Transverse colon (tissue), 4 donors: ENCODE measurements around the gene BMPR1B.

ENCODE experiments used
- CTCF ChIP-seq, 5 experiments: fragments of 200-600 bp in 3 of 5; fragments of 450-650 bp in 2 of 5; sonication (generic) in 3 of 5; IDR thresholded peaks; 1 replicate in 2 of 5; 2 replicates in 3 of 5; pipeline ENCODE4 v1.5.1; 2016 to 2017; ENCODE audit warnings: antibody characterized with exemption in 5 of 5, inconsistent platforms in 3 of 5, mild to moderate bottlenecking in 2 of 5, moderate library complexity in 1 of 5
- POLR2A ChIP-seq: fragments of 450-650 bp; IDR thresholded peaks from one replicate; pipeline ENCODE4 v1.6.1; 2016; ENCODE audit warnings: antibody characterized with exemption, mild to moderate bottlenecking, moderate library complexity
- POLR2AphosphoS5 ChIP-seq, 3 donors: sonication (generic); formaldehyde crosslinking; IDR thresholded peaks; one replicate each; pipeline ENCODE4 v1.6.1; 2016; ENCODE audit warnings: antibody characterized with exemption in 3 of 3

- TF ChIP-seq CTCF (IDR thresholded peaks at IDR 0.05) (no peak), POLR2AphosphoS5 (IDR thresholded peaks at IDR 0.05) (no peak), POLR2A (no peak)
Observed at GRCh38 chr4:95181243-95181995, 423.7 kb downstream of the BMPR1B start.
